HuH-7.5 (cell line): ENCODE results near the gene BACE1.

Experiments used
- DNase-seq: peaks from one replicate; pipeline ENCODE4 v3.0.0; 2011; ENCODE audit warnings: low spot score

BACE1 gene

GRCh38 chr11:117309310-117309709, 6.7 kb downstream of the BACE1 start:
- no peak for DNase-seq

DNA sequence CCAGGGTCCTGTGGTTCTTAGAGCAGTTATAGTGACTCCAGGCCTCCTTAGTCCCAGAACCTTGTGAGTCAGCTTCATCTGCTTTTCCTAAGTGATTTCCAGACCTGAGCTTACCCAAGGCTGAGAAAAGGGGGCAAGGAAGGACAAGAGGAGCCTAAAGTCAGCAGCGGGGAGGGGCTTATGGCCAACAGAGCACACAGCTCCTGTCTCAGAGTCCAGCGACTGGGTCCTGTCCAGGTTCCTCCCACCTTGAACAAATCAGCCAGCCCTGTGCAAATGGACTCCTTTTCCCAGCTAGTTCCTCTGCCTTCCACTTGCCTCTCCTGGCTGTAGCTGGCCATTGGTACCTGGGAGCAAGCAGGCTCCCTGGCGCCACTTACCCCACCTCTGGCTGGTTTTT, 10.9 kb downstream of the BACE1 start:
- no peak for DNase-seq

DNA sequence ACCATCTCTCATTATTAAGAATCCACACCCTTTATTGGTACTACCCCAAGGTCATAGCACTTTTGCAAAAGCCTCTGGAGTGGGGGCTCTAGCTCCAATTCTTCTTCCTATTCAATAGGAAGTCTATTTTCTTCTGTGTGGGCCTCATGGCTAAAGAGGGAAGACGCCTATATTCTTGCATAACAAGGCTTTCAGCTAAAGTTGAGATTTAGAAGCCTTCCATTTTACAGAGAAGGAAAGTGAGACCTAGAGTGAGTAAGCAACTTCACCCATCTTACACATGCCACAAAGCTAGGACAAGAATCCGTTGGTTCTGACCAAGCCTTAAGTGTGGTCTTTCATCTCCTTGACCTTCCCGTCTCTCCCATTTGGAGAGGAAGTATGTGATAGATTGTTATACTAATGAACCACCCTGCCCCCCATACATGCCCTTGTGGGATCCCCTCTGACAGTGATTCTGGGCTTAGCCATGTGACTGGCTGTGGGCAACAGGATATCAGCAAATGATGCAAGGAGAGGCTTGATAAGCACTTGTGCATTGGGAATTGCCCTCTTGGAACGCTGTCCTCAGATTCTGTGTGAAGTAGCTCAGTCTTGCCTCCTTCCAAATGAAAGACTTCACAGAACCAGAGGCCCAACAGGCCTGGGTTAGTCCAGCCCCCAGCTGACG, 12.3 kb downstream of the BACE1 start:
- no peak for DNase-seq

DNA sequence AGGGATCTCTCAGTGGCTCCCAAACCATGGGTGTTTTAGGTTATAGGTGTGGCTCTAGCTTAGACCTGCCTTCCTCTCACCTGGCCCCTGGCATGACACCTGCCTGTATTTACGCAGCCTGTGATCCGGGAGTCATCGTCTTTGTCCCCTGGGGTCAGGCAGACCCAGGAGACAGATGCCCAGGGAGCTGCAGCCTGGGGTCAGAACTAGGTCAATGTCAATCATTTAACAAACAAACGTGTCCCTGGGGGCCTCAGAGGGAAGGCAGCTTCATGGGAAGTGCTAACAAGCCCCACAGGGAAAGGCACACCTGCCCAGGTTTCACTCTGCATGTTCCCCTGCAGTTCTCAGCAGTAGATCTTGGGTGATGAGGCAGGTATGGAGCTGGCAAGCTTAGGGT, 13.0 kb downstream of the BACE1 start:
- no peak for DNase-seq

DNA sequence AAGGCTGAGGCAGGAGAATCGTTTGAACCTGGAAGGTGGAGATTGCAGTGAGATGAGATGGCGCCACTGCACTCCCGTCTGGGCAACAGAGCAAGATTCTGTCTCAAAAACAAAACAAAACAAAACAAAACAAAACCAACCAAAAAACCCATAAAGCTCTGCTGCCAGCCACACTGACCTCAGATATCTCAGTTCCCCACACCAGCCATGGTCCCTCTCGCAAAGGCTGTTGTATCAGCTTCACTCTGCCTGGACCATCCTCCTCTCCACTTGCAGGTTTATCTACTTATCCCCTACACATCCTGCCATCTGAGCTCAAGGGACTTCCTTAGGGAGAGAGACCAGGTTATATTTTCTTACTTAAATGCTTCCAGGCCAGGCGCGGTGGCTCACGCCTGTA, 13.8 kb downstream of the BACE1 start:
- DNase-seq: no peak

DNA sequence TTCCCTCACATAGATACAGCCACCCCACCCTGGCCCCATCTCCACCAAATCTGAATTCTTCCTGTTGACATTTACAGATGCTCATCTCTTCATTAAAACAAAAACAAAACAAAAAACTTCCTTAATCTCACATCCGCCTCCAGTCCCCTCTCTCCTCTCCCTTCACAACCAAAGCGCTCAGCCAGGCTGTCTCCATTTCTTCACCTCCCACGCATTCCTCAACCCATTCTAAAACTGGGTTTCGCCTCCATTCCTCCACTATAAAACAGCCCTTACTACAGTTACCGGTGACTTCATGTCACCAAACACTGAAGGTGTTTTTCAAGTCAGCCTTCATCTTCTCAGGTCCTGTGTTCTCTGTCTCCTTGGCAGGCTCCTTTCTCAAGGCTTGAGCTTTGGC, 15.3 kb downstream of the BACE1 start:
- no peak for DNase-seq

DNA sequence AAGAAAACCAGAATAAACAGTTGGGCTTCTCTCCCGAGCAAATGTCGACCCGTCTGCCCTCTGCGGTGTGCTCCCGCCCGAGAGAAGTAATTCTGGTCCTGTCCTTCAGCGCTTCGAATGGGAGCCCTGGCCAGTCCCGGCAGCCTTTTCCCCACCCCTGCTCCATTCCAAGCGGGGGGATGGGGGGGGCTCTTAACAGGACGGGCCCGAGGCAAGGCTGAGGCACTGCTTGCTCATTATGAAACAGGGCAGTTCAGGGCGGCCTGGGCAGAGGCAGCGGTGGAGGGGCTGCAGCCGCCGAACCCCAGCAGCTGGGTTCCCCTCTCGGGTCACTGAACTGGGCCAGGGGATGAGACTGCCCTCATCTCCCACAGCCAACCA, 15.8 kb downstream of the BACE1 start:
- DNase-seq: no peak

GRCh38 chr11:117299351-117300282, 16.4 kb downstream of the BACE1 start:
- DNase-seq: peak; percentile 55

DNA sequence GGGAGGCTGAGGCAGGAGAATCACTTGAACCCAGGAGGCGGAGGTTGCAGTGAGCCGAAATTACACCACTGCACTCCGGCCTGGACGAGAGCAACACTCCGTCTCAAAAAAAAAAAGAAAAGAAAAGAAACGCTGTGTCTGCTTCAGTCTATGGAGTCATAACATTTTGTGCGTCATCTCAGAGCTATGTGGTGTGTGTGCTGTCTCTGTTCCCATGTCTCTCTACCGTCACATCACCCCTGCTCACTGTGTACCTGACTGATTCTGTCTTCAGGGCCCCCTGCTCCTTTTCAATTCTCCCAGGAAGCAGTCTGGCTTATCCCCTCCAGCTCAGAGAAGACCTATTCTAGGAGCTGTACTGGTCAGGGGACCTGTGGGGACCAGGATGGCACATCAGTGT, 17.9 kb downstream of the BACE1 start:
- DNase-seq: no peak

DNA sequence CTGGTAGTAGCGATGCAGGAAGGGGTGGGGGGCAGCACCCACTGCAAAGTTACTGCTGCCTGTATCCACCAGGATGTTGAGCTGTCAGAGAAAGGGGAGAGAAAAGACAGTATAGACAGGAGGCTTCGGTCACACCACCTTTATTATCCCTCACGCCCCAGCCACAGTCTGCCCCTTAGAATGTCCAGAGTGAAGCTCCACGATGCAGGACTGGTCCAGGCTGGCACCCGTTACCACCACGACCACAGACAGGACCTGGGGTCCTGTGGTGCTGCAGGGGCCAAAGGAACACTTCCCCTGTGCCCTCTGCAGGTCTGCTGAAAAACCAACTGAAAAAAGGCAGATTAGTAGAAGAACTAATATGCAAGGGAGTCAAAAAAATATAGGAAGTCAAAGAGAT, 19.2 kb downstream of the BACE1 start:
- DNase-seq: no peak

- no peak for DNase-seq
These were observed 20.5 kb downstream of the BACE1 start for GRCh38 chr11:117295438-117296137.

DNA sequence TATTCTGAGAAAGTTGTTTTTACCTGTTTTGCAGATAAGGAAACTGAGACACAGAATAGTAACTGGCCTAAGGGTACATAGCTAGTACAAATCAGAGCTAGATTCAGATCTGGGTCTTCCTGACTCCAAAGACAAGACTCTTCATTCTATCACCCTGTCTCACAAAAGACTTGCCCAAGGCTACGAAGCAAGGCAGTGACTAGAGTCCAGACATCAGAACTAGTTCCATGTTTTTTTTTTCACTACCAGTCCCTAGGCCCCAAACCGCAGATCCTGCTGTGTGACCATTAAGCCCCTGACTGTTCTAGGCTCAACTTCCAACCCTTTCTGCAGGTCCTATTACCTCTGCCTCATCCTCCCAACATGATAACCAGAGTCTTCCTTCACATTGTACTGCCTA, 23.4 kb downstream of the BACE1 start:
- no peak for DNase-seq

DNA sequence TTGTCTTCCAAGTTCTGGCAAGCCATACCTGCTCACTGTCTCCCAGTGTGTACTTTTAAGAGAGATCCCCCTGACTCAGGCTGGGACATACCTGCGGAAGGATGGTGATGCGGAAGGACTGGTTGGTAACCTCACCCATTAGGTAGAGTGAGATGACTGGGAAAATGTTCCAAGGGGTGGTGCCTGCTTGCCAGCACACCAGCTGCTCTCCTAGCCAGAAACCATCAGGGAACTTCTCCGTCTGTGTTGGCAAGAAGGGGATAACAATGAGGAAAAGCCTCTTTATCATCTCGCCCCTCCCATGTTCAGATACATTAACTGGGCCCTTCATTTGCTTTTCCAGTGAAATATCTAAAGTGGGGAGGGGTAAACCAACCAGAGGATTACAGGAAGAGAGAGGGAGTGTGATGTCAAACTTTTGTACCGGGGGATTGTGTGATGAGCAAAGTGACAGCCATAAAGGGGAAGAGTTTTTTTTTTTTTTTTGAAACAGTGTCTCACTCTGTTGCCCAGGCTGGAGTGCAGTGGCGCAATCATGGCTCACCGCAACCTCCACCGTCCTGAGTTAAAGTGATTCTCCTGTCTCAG, 25.2 kb downstream of the BACE1 start, which contains the start of gene BACE1-AS:
BACE1-AS (plus strand) TSS at position 538 of the 588 bp plus-strand sequence.
- DNase-seq: no peak

- DNase-seq: no peak
These were observed 26.3 kb downstream of the BACE1 start for GRCh38 chr11:117289795-117290194.

GRCh38 chr11:117287668-117288067, 28.4 kb downstream of the BACE1 start:
- DNase-seq: no peak

DNA sequence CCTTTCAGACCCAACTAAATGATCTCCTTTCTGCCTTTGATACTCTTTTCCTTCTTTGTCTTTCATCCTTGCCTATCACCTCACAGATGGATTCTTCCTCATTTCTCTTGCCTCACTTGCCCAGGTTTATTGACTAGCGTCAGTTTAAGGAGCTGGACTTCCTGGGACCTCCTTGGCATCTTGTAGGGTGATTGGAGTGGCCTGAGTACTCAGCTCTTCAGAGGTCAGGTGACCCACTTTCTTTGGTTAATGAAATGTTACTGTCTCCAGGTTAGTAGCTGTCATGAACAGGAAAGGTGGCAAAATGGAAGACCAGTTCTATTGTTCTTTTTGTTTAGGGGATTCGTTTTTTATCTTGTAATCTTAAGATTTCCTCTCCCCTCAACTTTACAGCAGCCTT, 29.5 kb downstream of the BACE1 start:
- DNase-seq: no peak

- no peak for DNase-seq
These were observed 32.0 kb downstream of the BACE1 start for GRCh38 chr11:117284053-117284452.

GRCh38 chr11:117282956-117283355, 33.1 kb downstream of the BACE1 start:
- no peak for DNase-seq

DNA sequence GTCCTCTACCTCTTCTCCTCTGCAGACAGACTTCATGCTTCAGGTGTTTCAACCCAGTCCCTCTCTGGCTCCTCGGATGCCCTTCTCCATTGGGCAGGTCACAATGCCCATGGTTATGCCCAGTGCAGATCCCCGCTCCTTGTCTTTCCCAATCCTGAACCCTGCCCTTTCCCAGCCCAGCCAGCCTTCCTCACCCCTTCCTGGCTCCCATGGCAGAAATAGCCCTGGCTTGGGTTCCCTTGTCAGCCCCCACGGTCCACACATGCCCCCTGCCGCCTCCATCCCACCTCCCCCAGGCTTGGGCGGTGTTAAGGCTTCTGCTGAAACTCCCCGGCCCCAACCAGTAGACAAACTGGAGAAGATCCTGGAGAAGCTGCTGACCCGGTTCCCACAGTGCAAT, 34.2 kb downstream of the BACE1 start:
- DNase-seq: no peak

DNA sequence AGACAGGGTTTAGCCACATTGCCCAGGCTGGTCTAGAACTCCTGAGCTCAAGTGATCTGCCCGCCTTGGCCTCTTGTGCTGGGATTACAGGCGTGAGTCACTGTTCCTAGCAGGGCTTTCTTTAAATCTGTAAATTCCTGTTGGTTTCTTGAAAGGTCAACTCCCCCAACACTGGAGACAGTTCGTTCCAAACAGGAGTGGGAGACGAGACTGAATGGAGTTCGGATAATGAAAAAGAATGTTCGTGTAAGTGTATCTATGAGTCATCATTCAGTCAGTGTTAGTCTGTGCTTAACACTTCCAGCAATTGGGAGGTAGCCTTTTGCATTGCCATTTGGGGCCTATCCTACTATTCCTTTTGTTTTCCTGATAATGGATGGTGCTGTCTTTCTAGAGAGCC, 34.9 kb downstream of the BACE1 start:
- no peak for DNase-seq

GRCh38 chr11:117279711-117280376, 36.2 kb downstream of the BACE1 start:
- DNase-seq: no peak

DNA sequence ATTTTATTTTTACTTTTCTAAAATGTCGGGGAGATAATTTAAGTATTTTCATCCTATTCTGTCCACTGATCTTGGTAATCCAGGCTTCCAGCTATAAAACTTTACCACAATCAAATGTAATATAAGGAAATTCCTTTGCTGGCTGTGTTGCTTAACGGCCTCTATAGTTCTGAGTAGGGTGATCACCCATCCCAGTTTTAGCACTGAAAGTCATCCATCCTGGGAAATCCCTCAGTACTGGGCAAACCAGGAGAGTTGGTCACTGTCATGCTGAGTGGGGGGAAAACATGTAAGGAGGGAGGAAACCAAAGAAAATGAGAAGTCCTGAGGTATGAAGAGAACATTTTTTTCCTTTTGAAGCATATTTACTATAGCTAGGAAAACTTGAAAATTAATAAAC, 37.7 kb downstream of the BACE1 start:
- DNase-seq: no peak
